ENCODE data around the gene ZSCAN4. TPM values are rescaled to one million over a fixed set of nuclear protein-coding genes. Genes with fewer than 3 reads are reported as not detected.

The ZSCAN4 gene, protein sequence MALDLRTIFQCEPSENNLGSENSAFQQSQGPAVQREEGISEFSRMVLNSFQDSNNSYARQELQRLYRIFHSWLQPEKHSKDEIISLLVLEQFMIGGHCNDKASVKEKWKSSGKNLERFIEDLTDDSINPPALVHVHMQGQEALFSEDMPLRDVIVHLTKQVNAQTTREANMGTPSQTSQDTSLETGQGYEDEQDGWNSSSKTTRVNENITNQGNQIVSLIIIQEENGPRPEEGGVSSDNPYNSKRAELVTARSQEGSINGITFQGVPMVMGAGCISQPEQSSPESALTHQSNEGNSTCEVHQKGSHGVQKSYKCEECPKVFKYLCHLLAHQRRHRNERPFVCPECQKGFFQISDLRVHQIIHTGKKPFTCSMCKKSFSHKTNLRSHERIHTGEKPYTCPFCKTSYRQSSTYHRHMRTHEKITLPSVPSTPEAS
- under 1 TPM in 2 of 6 donors, not detected in 4; 0.17 to 0.49 TPM for total RNA-seq

- ATAC-seq (ENCODE audit: low FRiP score in 2 of 2): no peak
Measured at GRCh38 chr19:57668635-57669034, at the start of gene ZSCAN4. Gene ZSCAN4 (plus strand): TSS chr19:57668935. CDS start chr19:57676146, 7,211 bp downstream.

GRCh38 chr19:57620673-57621348, 47.9 kb upstream of the ZSCAN4 start:
- Histone ChIP-seq H3K4me1 (no peaks in the 10 kb centered on the region), H3K27me3 (no peaks in the 10 kb centered on the region), H3K4me3 (no peak overlapping the region), H3K36me3 (peaks cover 34 to 93% (median 73%) of the 10 kb centered on the region in 4 donors), H3K27ac (no peak overlapping the region), H3K9me3 (peaks cover 99 to 100% (median 100%) of the 10 kb centered on the region in 4 donors)
- ATAC-seq (ENCODE audit: low FRiP score in 2 of 2): no peak
- WGBS, 2 donors: 95 to 97% methylated on average over 10 of the region's 10 CpGs
- no peak for DNase-seq
- TF ChIP-seq EP300 (IDR thresholded peaks at IDR 0.05) (no peak), POLR2AphosphoS5 (IDR thresholded peaks at IDR 0.05) (no peak), CTCF (IDR thresholded peaks at IDR 0.05) (no peak), POLR2A (IDR thresholded peaks at IDR 0.05) (no peak)

More at GRCh38 chr19:57668635-57669034, at the start of gene ZSCAN4:
- WGBS, 2 donors: 91 to 93% methylated on average over 2 of the region's 2 CpGs
- no peaks in the 10 kb centered on the region for H3K27me3 ChIP-seq
- H3K27ac ChIP-seq: no peak within 1 kb of the TSS
- H3K9me3 ChIP-seq: peaks cover 0 to 7% (median 0%) of the 10 kb centered on the region in 4 donors
- peaks cover 5 to 12% (median 9%) of the 10 kb centered on the region in 4 donors for H3K4me1 ChIP-seq
- no peaks in the 10 kb centered on the region for H3K36me3 ChIP-seq
- no peak for TF ChIP-seq CTCF (IDR thresholded peaks at IDR 0.05)
- TF ChIP-seq EP300 (IDR thresholded peaks at IDR 0.05): no peak
- no peak within 1 kb of the TSS for H3K4me3 ChIP-seq
- no peak for DNase-seq

- ATAC-seq (ENCODE audit: low FRiP score in 2 of 2): no peak
Measured at GRCh38 chr19:57623091-57623490, 45.6 kb upstream of the ZSCAN4 start.

More at GRCh38 chr19:57623091-57623490, 45.6 kb upstream of the ZSCAN4 start:
- no peaks in the 10 kb centered on the region for H3K27me3 ChIP-seq
- no peak overlapping the region for H3K27ac ChIP-seq
- no peaks in the 10 kb centered on the region for H3K4me1 ChIP-seq
- peaks cover 26 to 70% (median 50%) of the 10 kb centered on the region in 4 donors for H3K36me3 ChIP-seq
- H3K9me3 ChIP-seq: peaks cover 91 to 99% (median 94%) of the 10 kb centered on the region in 4 donors
- no peak overlapping the region for H3K4me3 ChIP-seq
- TF ChIP-seq EP300 (IDR thresholded peaks at IDR 0.05): no peak
- no peak for TF ChIP-seq POLR2AphosphoS5 (IDR thresholded peaks at IDR 0.05)
- no peak for TF ChIP-seq POLR2A (IDR thresholded peaks at IDR 0.05)
- TF ChIP-seq CTCF (IDR thresholded peaks at IDR 0.05): no peak
- DNase-seq: no peak

All from upper lobe of left lung (tissue), 6 donors.